ENCODE measurements around the gene PTGIS. TPM values are rescaled to one million over a fixed set of nuclear protein-coding genes. Genes with fewer than 3 reads are reported as not detected.

PTGIS gene
- total RNA-seq, 1 donor from 2014 or later: not detected

DNA sequence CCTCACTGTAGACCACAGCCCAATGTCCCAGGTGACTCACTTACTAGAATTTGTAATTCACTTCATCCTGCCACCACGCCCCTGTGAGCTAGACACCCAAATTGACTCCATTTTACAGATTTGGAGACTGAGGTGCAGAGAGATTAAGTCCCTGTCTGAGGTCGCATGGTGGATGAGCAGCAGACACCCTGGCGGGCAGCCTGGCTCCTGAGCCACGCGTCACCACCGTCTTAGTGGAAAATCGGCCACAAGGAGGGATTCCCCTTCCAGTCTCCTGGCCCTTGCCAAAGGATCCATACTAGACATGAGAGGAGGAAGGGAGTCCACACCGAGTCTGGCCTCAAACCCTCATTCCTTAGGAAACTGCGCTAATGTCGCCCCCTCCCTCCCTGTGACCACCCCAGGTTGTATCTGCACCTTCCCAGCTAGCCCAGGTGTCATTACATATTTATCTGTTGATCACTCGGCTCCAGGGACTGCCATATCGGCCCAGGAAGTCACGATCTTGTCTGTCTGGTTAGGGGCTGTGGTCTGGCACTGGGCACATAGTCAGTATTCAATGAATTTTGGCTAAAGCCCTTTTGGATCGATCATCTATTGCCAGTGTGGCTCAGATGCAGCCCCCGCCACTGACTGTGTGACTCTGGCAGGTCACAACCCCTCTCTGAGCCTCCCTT lies 25.7 kb upstream of the PTGIS start:
- no peak overlapping the region for H3K4me3 ChIP-seq (ENCODE audit: low read depth, low read length)
- no peak for DNase-seq (ENCODE audit: low read depth)
- TF ChIP-seq, protein P1, sequence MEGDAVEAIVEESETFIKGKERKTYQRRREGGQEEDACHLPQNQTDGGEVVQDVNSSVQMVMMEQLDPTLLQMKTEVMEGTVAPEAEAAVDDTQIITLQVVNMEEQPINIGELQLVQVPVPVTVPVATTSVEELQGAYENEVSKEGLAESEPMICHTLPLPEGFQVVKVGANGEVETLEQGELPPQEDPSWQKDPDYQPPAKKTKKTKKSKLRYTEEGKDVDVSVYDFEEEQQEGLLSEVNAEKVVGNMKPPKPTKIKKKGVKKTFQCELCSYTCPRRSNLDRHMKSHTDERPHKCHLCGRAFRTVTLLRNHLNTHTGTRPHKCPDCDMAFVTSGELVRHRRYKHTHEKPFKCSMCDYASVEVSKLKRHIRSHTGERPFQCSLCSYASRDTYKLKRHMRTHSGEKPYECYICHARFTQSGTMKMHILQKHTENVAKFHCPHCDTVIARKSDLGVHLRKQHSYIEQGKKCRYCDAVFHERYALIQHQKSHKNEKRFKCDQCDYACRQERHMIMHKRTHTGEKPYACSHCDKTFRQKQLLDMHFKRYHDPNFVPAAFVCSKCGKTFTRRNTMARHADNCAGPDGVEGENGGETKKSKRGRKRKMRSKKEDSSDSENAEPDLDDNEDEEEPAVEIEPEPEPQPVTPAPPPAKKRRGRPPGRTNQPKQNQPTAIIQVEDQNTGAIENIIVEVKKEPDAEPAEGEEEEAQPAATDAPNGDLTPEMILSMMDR (conservative IDR thresholded peaks at IDR 0.05; ENCODE audit: low read depth, low read length): no peak

DNA sequence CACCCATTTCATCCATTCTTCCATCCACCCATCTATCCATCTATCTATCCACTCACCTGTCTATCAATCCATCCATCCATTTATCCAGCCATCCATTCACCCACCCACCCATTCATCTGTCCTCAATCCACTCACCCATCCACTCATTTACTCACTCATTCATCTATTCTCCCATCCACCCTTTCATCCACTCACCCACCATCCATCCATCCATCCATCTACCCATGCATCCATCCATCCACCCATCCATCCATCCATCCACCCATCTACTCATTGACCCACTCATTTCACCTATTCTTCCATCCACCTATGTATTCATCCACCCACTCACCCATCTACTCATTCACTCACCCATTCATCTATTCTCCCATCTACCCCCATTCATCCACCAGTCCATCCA lies 24.2 kb upstream of the PTGIS start:
- DNase-seq (ENCODE audit: low read depth): no peak
- no peak overlapping the region for H3K4me3 ChIP-seq (ENCODE audit: low read depth, low read length)
- TF ChIP-seq, protein P1 (conservative IDR thresholded peaks at IDR 0.05; ENCODE audit: low read depth, low read length): no peak

DNA sequence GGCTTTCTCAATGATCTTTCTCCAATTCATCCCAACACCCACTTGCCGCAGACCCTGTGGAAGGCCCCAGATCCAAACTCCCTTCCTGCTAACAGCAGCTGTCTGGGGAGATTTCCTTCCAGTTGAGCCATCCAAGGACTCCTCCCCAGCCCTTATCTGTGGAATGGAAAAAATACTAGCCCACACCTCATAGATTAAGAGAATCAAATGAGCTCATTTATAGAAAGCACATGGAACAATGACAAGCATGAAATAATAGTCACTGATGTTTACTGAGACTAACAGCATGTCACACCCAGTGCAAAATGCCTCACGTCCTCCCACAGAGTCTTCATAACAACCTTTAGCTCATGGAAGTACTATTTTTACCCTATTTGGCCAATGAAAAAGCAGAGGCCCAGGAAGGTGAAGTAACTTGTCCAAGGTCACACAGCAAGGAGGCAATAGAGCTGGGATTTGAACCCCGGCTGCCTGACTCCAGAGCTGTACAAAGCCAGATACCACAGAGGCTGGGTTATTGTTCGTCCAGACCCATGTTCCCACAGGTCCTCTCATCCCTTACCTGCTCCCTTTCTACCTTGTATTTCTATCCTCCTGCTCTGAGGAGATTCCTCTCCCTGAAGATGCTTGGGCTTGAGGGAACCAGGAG lies 23.4 kb upstream of the PTGIS start:
- TF ChIP-seq, protein P1 (conservative IDR thresholded peaks at IDR 0.05; ENCODE audit: low read depth, low read length): no peak
- no peak for DNase-seq (ENCODE audit: low read depth)
- H3K4me3 ChIP-seq (ENCODE audit: low read depth, low read length): no peak overlapping the region

DNA sequence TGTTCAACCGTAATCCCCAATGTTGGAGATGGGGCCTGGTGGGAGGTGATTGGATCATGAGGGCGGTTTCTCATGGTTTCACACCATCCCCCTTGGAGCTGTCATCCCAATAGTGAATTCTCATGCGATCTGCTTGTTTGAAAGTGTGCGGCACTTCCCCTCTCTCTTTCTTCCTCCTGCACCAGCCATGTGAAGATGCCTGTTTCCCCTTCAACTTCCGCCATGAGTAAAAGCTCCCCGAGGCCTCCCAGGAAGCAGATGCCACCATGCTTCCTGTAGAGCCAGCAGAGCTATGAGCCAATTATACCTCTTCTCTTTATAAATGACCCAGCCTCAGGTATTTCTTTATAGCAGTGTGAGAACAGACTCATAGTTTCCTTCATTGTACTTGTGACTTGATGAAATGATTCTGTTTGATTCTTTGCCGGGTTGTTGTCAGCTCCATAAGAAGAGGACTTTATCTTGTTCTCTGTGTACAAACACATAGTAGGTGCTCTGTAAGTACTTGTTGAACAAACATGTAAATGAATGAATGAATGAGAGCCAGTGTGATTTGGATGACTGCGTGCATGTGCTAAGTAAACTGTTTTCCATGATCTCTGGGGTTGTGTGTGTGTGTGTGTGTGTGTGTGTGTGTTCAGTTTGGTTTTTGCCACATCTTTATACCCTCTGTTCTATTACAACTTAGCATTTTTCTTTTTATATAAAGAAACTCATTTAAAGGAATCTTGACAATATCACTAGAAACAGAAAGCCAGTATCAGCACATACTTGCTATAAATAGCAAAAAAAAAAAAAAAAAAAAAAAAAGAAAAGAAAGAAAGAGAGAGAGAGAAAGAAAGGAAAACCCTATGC lies 22.5 kb upstream of the PTGIS start:
- TF ChIP-seq, protein P1 (conservative IDR thresholded peaks at IDR 0.05; ENCODE audit: low read depth, low read length): no peak
- no peak overlapping the region for H3K4me3 ChIP-seq (ENCODE audit: low read depth, low read length)
- no peak for DNase-seq (ENCODE audit: low read depth)

DNA sequence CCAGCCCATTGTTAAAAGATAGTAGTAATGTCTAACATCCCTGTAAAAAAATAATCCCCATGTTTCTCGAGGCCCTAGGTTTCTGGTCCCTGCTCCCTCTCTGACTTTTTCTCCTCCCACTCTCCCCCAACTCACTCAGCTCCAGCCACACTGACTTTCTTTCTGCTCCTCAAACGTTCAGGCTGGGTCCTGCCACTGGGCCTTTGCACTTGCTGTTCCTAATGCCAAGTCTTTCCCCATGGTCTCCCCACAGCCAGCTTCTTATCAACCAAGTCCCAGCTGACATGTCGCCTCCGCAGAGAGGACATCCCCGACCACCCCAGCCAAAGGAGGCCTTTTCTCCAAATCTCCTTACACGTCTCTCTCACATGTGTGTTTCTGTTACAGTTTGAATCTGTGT lies 21.8 kb upstream of the PTGIS start:
- no peak overlapping the region for H3K4me3 ChIP-seq (ENCODE audit: low read depth, low read length)
- DNase-seq (ENCODE audit: low read depth): no peak
- TF ChIP-seq, protein P1 (conservative IDR thresholded peaks at IDR 0.05; ENCODE audit: low read depth, low read length): no peak

DNA sequence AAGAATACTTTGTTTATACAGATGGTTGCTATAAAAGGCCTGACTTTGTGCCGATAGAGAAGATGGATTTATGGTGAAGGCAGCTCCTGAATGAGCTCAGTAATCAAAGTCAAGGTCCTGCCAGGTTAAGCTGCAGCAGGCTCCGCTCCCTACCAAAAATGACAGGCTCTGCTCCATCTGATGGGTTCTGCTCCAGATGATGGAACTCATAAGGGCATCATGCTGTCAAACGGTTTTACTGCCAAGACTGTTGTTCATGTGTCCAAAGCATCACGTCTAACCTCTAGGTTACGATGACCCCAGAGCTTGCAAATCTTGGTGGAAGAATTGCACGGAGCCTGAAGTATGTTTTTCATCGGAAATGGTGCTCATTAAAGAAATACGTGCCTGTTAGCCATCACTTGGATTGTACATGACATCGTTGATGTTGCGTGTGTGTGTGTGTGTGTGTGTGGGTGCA lies 19.2 kb upstream of the PTGIS start:
- DNase-seq (ENCODE audit: low read depth): no peak
- H3K4me3 ChIP-seq (ENCODE audit: low read depth, low read length): no peak overlapping the region
- TF ChIP-seq, protein P1 (conservative IDR thresholded peaks at IDR 0.05; ENCODE audit: low read depth, low read length): no peak

Measured in epithelial cell of proximal tubule (primary cell).